ENCODE measurements around the gene CLBA1. TPM values are rescaled to one million over a fixed set of nuclear protein-coding genes. Genes with fewer than 3 reads are reported as not detected.
A peak's percentile ranks its signal among the peaks of the same experiment; 100 is the strongest.

The CLBA1 gene
- polyA plus RNA-seq, 1 of the 3 experiments (the other 2 are of a cell fraction): 18.5 TPM

- TF ChIP-seq, protein P1, sequence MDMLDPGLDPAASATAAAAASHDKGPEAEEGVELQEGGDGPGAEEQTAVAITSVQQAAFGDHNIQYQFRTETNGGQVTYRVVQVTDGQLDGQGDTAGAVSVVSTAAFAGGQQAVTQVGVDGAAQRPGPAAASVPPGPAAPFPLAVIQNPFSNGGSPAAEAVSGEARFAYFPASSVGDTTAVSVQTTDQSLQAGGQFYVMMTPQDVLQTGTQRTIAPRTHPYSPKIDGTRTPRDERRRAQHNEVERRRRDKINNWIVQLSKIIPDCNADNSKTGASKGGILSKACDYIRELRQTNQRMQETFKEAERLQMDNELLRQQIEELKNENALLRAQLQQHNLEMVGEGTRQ (IDR thresholded peaks at IDR 0.05; ENCODE audit: borderline replicate concordance, low read depth, low read length): no peak
- TF ChIP-seq EP300 (IDR thresholded peaks at IDR 0.05; ENCODE audit: borderline replicate concordance in 1 of 2, low read depth in 1 of 2, low read length in 1 of 2) (peak in 1 of 2 experiments; percentile 81; a peak in 1 of 4 replicates), MAX (IDR thresholded peaks at IDR 0.05; ENCODE audit: low read depth) (peak; percentile 86; the same call in 1 of the 2 replicates), PBX3 (IDR thresholded peaks at IDR 0.05) (peak; percentile 47; the same call in 1 of the 2 replicates), ZBTB33 (IDR thresholded peaks at IDR 0.05; ENCODE audit: borderline replicate concordance, low read depth) (no peak), RXRA (IDR thresholded peaks at IDR 0.05; ENCODE audit: borderline replicate concordance, low read depth) (no peak; the same call in 1 of the 2 replicates), NFIC (IDR thresholded peaks at IDR 0.05; ENCODE audit: borderline replicate concordance) (peak; percentile 89), POLR2AphosphoS5 (IDR thresholded peaks at IDR 0.05; ENCODE audit: low read depth, low read length) (peak; percentile 40; the same call in 1 of the 2 replicates)
Observed at GRCh38 chr14:104973385-104974145, 12.0 kb upstream of the CLBA1 start (continued).

GRCh38 chr14:104974146-104974541 is 11.4 kb upstream of the CLBA1 start:
- ChIA-PET CTCF (interaction anchor here (0.8 to 11.2 kb wide), 9 partner anchors 10 to 116 kb away, joined by 3 to 284 read pairs (median 5); partner anchors contain the start of gene CDCA4), POLR2A (no interaction called here)
- H3K4me3 ChIP-seq (ENCODE audit: low read depth in 2 of 2, low read length in 1 of 2): peak overlapping the region in 1 of 2 experiments; percentile 24; a peak in 1 of 4 replicates
- peak overlapping the region; percentile 70 to 93 for H3K27ac ChIP-seq (ENCODE audit: low read depth in 2 of 2, low read length in 1 of 2)
- peak overlapping the region; percentile 76; the same call in 1 of the 2 replicates for H3K9ac ChIP-seq
- no peaks in the 10 kb centered on the region for H3K36me3 ChIP-seq (replicated peaks in 1 of 2; ENCODE audit: control insufficient read depth in 1 of 2, insufficient read depth in 2 of 2, low read length in 1 of 2)
- peaks cover 48 to 53% of the 10 kb centered on the region in 2 experiments; a peak in 3 of 4 replicates for H3K4me1 ChIP-seq (ENCODE audit: control insufficient read depth in 1 of 2, insufficient read depth in 2 of 2, low read depth in 1 of 2, low read length in 1 of 2)
- WGBS (ENCODE audit: low lambda C conversion rate): 86% methylated on average over 11 of the region's 13 CpGs
- DNase-seq: no peak
- peak overlapping the region; percentile 54; the same call in 1 of the 2 replicates for H2AFZ ChIP-seq (ENCODE audit: low read depth)
- H3K79me2 ChIP-seq (ENCODE audit: insufficient read depth): peaks cover 60% of the 10 kb centered on the region; the same call in 1 of the 2 replicates
- peak overlapping the region; percentile 90 for H3K4me2 ChIP-seq
- H3K9me3 ChIP-seq: no peaks in the 10 kb centered on the region
- no peaks in the 10 kb centered on the region for H4K20me1 ChIP-seq (ENCODE audit: insufficient read depth)
- H3K9me2 ChIP-seq: no peaks in the 10 kb centered on the region
- peaks cover 24% of the 10 kb centered on the region for H3F3A ChIP-seq (replicated peaks; ENCODE audit: insufficient read depth)
- H3K27me3 ChIP-seq (ENCODE audit: insufficient read depth): no peaks in the 10 kb centered on the region
- TF ChIP-seq ZBTB33 (IDR thresholded peaks at IDR 0.05; ENCODE audit: borderline replicate concordance, low read depth) (no peak), SMC3 (IDR thresholded peaks at IDR 0.05; ENCODE audit: low read depth, low read length) (no peak), JUND (IDR thresholded peaks at IDR 0.05) (no peak), TCF12 (IDR thresholded peaks at IDR 0.05) (no peak), FOXJ3 (CRISPR knock-in tag; IDR thresholded peaks at IDR 0.05) (no peak), RFX5 (IDR thresholded peaks at IDR 0.05; ENCODE audit: low read length) (no peak), MXI1 (IDR thresholded peaks at IDR 0.05; ENCODE audit: low read depth, low read length) (no peak), GABPA (IDR thresholded peaks at IDR 0.05; ENCODE audit: low read depth) (no peak), FOXM1 (IDR thresholded peaks at IDR 0.05; ENCODE audit: low read depth) (no peak), CHD2 (IDR thresholded peaks at IDR 0.05; ENCODE audit: low read length, partially characterized antibody) (no peak), SIN3A (IDR thresholded peaks at IDR 0.05; ENCODE audit: borderline replicate concordance, low read depth, low read length) (no peak), PBX3 (IDR thresholded peaks at IDR 0.05) (no peak)
- TF ChIP-seq, protein P2, sequence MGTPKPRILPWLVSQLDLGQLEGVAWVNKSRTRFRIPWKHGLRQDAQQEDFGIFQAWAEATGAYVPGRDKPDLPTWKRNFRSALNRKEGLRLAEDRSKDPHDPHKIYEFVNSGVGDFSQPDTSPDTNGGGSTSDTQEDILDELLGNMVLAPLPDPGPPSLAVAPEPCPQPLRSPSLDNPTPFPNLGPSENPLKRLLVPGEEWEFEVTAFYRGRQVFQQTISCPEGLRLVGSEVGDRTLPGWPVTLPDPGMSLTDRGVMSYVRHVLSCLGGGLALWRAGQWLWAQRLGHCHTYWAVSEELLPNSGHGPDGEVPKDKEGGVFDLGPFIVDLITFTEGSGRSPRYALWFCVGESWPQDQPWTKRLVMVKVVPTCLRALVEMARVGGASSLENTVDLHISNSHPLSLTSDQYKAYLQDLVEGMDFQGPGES (IDR thresholded peaks at IDR 0.05; ENCODE audit: low read depth, low read length): no peak
- TF ChIP-seq, protein P1 (IDR thresholded peaks at IDR 0.05; ENCODE audit: borderline replicate concordance, low read depth, low read length): no peak
